Retinal pigment epithelial cell (primary cell): Measurements from ENCODE around the gene C2CD4B.
A peak's percentile ranks its signal among the peaks of the same experiment; 100 is the strongest.

Source experiments
- DNase-seq: peaks from one replicate; pipeline ENCODE4 v3.0.0-alpha.2; 2010; ENCODE audit warnings: low read depth
- H3K4me3 ChIP-seq: 2 replicates; pipeline ENCODE4 v1.5.1; 2011; ENCODE audit warnings: mild to moderate bottlenecking, low read length, control low read depth, moderate library complexity
- TF ChIP-seq, protein P1 (sequence below): conservative IDR thresholded peaks from 2 replicates; pipeline ENCODE4 v1.5.1; 2011; ENCODE audit warnings: low read depth, low read length, control low read depth, inconsistent platforms

Gene C2CD4B, protein sequence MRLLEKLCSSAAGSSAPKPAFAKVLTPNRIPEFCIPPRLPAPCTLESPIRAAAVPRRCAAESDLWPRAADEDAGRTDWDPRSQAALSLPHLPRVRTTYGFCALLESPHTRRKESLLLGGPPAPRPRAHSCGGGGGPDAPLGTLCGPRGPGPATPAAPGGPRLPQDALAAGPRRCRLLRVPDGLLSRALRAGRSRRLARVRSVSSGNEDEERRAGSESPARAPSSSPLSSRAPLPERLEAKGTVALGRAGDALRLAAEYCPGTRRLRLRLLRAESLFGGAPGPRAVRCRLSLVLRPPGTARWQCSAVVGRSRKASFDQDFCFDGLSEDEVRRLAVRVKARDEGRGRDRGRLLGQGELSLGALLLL

DNA sequence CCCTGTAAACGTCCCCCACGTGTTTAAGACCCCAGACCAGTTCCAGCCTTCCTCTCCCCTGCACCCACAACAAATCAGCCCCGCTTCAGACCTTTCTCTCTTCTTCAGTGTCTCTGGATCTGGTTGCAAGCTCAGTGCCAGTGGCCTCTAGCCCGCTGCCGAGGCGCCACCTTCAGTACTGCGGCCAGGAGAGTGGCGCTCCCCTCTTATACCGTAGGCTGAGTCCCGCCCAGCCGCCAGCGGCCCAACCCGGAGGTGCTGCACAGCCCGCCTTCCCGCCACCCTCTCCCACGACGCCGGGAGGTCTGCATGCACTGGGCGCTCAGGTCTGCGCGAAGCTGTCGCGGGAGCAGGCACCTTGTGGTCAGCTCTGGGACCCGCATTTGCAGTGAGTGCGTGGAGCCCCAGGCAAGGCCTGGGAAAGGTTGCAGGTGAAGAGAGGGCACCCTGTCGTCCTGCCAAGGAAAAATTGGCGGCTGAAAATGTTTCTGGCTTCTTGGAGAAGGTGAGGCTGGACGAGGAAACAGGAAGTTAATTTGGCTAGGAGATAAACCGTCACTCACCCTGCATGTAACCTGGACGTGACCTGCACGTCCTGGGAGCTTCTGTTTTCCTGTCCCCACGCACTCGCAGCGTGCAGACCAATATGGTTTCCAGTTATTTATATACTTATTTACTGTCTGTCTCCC lies at the start of gene C2CD4B:
TSS of gene C2CD4B (minus strand) at position 182 of the 689 bp plus-strand sequence. CDS start 301 bp downstream, outside the sequence.
- TF ChIP-seq, protein P1, sequence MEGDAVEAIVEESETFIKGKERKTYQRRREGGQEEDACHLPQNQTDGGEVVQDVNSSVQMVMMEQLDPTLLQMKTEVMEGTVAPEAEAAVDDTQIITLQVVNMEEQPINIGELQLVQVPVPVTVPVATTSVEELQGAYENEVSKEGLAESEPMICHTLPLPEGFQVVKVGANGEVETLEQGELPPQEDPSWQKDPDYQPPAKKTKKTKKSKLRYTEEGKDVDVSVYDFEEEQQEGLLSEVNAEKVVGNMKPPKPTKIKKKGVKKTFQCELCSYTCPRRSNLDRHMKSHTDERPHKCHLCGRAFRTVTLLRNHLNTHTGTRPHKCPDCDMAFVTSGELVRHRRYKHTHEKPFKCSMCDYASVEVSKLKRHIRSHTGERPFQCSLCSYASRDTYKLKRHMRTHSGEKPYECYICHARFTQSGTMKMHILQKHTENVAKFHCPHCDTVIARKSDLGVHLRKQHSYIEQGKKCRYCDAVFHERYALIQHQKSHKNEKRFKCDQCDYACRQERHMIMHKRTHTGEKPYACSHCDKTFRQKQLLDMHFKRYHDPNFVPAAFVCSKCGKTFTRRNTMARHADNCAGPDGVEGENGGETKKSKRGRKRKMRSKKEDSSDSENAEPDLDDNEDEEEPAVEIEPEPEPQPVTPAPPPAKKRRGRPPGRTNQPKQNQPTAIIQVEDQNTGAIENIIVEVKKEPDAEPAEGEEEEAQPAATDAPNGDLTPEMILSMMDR: peak; percentile 12
- DNase-seq: no peak
- H3K4me3 ChIP-seq: peak within 1 kb of the TSS; percentile 27

DNA sequence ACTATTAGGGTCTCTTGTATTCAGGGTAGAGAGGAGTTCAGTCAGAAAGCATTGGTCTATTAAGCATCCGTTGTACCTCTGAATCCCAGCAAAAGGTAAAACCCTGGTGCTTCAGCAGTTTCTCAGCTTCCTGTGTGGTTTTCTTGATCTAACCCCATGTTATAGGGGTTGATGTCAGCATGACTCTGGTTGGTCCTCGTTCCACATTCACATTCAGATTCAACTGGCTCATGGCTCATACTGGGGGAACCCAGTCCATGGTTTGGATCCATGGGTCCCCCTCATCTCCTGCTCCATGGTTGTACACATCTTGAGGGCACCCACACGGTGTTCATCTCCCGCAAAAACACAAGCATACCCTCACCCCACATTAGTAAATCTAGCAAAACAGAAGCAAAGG lies 47.7 kb upstream of the C2CD4B start:
- DNase-seq: no peak
- H3K4me3 ChIP-seq: no peak overlapping the region
- TF ChIP-seq, protein P1: no peak

DNA sequence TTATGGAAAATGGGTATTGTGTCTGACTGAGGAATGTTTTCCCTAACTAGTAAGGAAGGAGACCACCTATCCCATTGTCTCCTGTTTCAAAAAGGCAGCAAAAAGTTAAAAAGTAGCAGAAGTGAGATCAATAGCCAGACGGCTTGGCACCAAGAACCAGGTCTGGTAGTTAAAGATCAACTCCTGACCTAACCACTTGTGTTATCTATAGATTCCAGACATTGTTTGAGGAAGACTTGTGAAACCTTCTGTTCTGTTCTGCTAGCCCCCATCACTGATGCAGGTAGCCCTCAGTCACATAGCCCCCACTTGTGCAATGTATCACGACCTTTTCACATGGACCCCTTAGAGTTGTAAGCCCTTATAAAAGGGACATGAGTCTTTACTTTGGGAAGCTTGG lies 46.3 kb upstream of the C2CD4B start:
- no peak overlapping the region for H3K4me3 ChIP-seq
- DNase-seq: no peak
- TF ChIP-seq, protein P1: no peak

DNA sequence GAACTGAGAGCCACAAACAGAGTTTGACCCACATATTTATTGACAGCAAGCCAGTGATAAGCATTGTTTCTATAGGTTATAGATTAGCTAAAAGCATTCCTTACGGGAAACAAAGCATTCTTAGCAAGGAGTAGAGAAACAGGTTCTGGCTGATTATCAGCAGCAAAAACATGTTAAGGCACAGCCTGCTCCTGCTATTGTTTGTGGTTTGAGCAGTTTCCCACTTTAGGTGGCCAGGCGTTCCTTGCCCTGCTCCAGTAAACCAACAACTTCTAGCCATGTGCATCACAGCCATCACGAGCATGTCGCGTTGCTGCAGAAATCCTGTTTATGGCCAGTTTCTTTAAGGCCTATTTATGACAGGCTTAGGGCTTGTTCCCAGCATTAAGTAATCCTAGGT lies 44.7 kb upstream of the C2CD4B start:
- H3K4me3 ChIP-seq: no peak overlapping the region
- no peak for DNase-seq
- TF ChIP-seq, protein P1: no peak

DNA sequence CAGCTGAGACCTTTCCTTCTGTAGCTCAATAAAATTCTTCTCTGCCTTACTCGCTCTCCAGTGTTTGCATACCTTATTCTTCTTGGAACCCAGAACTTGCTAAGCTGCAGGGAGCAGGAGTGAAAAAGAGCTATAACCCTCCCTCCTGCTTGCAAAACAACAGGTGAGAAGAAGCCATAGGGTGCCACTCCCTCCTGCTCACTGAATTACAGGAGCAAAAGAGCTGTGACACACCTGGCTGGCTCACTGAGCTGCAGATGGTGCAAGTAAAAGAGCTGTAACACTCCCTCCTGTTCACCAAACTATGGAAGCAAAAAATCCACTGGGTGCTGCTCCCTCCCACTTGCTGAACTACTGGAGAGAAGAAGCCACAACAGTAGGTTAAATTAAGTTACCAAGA lies 44.2 kb upstream of the C2CD4B start:
- TF ChIP-seq, protein P1: no peak
- DNase-seq: no peak
- H3K4me3 ChIP-seq: no peak overlapping the region

DNA sequence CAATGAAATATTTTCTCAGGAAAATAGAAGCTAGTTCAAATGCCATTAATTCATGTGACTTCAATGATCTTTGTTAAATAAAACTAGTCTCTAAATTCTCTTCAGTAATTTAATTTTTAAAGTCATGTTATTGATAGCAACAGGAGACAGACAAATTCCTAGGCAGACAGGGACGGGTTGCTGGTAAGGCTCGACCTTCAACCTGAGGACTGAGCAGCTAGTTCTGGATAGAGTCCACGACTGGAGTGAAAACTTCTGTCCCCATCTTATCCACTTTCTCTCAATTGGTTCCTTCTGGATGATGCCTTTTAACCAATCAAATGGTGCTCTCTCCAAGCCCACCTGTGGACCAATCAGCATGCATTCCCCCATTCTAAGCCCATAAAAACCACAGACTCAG lies 43.8 kb upstream of the C2CD4B start:
- no peak for DNase-seq
- H3K4me3 ChIP-seq: no peak overlapping the region
- TF ChIP-seq, protein P1: no peak

DNA sequence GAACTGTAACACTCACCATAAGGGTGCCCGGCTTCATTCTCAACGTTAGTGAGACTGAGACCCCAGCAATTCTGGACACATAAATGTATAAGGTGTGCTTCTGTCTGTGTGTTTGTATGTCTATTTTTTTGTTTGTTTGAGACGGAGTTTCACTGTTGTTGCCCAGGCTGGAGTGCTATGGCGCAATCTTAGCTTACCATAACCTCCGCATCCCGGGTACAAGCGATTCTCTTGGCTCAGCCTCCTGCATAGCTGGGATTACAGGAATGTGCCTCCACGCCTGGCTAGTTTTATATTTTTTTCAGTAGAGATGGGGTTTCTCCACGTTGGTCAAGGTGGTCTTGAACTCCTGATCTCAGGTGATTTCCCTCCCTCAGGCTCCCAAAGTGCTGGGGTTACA lies 43.3 kb upstream of the C2CD4B start:
- TF ChIP-seq, protein P1: no peak
- DNase-seq: no peak
- no peak overlapping the region for H3K4me3 ChIP-seq
